ENCODE measurements around the gene PTPN22. TPM values are rescaled to one million over a fixed set of nuclear protein-coding genes. Genes with fewer than 3 reads are reported as not detected.

PTPN22 gene
- not detected in 5 replicates for total RNA-seq (2022; extraction: Qiagen RNA extraction; ENCODE audit: low read depth)

GRCh38 chr1:113871597-113872113 is at the start of gene PTPN22:
Gene PTPN22, minus strand, starts transcription at chr1:113871712.

GRCh38 chr1:113904674-113905434 is 33.3 kb upstream of the PTPN22 start, which contains the start of the genes AP4B1 and DCLRE1B:
Gene AP4B1, minus strand, starts transcription at chr1:113904799. Its CDS starts 82 bp downstream, at chr1:113904717.
Gene DCLRE1B, plus strand, starts transcription at chr1:113905326. Its CDS starts 261 bp downstream, at chr1:113905587.

GRCh38 chr1:113887402-113888175 is 16.1 kb upstream of the PTPN22 start, which contains the start of gene BCL2L15:
Gene BCL2L15, minus strand, starts transcription at chr1:113887581. Its CDS starts 206 bp downstream, at chr1:113887375.

DNA sequence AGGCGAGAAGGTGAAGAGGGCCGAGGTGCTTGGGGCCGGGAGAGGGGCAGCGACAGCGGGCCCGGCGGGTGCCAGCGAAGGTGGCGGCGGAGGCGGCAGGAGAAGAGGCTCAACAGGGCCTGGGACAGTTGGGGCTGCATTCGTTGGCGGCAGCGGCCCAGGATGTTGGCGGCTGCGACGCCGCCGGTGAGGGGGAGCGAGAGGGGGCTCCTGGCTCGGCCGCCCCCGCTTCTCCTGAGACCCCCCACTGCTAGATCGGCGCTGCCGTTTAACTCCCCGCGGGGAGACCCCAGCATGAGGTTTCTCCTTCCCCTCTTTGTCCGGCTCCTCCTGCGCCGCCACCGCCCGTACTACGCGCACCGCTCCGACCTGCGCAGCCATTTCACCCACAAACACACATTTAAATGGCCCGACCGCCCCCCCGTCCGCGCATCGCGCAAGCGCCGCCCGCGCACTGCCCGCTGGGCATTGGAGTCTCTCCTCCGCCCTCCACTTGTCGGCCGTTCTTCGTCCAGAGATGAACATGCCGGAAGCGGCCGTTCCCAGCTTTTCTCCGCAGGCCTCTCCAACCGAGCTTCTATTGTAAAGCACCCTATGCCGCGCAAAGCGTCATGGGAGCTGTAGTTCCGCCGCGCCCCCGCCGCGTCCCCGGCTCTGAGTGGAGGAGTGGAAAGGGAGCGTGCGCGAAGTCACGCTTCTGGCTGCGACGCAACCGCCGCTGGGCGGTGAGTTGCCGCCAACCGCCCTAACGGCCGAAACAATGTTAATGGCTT is 59.4 kb downstream of the PTPN22 start, which contains the start of gene RSBN1:
RSBN1 (minus strand) TSS at position 589 of the 773 bp plus-strand sequence; CDS start at position 525, 64 bp downstream.

Other genes with a start within 250 kb of the PTPN22 start
- 16.1 to 20.5 TPM (median 16.8 TPM) in 5 replicates for gene PHTF1, start 112.2 kb downstream of the PTPN22 start, total RNA-seq (2022; extraction: Qiagen RNA extraction; ENCODE audit: low read depth)
- gene RSBN1, start 59.2 kb downstream of the PTPN22 start, total RNA-seq (2022; extraction: Qiagen RNA extraction; ENCODE audit: low read depth): 3.3 to 5.0 TPM (median 4.1 TPM) in 5 replicates
- gene BCL2L15, start 15.9 kb upstream of the PTPN22 start, total RNA-seq (2022; extraction: Qiagen RNA extraction; ENCODE audit: low read depth): 0.48 to 1.7 TPM (median 0.85 TPM) in 4 of 5 replicates, not detected in the other
- gene AP4B1, start 33.1 kb upstream of the PTPN22 start, total RNA-seq (2022; extraction: Qiagen RNA extraction; ENCODE audit: low read depth): 8.6 to 11.7 TPM (median 9.7 TPM) in 5 replicates
- 7.7 to 10.9 TPM (median 9.7 TPM) in 5 replicates for gene DCLRE1B, start 33.6 kb upstream of the PTPN22 start, total RNA-seq (2022; extraction: Qiagen RNA extraction; ENCODE audit: low read depth)
- gene HIPK1, start 57.6 kb upstream of the PTPN22 start, total RNA-seq (2022; extraction: Qiagen RNA extraction; ENCODE audit: low read depth): 15.1 to 16.6 TPM (median 15.7 TPM) in 5 replicates
- 3.4 to 4.1 TPM (median 4.1 TPM) in 5 replicates for gene OLFML3, start 107.8 kb upstream of the PTPN22 start, total RNA-seq (2022; extraction: Qiagen RNA extraction; ENCODE audit: low read depth)